ENCODE data around the gene DYNLRB1.

Gene DYNLRB1

GRCh38 chr20:34569598-34569997 lies 53.4 kb downstream of the DYNLRB1 start:
- no peak for TF ChIP-seq CTCF (IDR thresholded peaks at IDR 0.05)

GRCh38 chr20:34570859-34571306 lies 54.7 kb downstream of the DYNLRB1 start:
- no peak for TF ChIP-seq CTCF (IDR thresholded peaks at IDR 0.05)

- no peak for TF ChIP-seq CTCF (IDR thresholded peaks at IDR 0.05)
Observed at GRCh38 chr20:34571753-34572152, 55.5 kb downstream of the DYNLRB1 start.

GRCh38 chr20:34573541-34574300 lies 57.5 kb downstream of the DYNLRB1 start:
- no peak for TF ChIP-seq CTCF (IDR thresholded peaks at IDR 0.05)

- TF ChIP-seq CTCF (IDR thresholded peaks at IDR 0.05) = no peak
Observed at GRCh38 chr20:34574426-34574825, 58.2 kb downstream of the DYNLRB1 start.

- no peak for TF ChIP-seq CTCF (IDR thresholded peaks at IDR 0.05)
Observed at GRCh38 chr20:34574861-34575260, 58.6 kb downstream of the DYNLRB1 start.

GRCh38 chr20:34575271-34575670 lies 59.0 kb downstream of the DYNLRB1 start:
- TF ChIP-seq CTCF (IDR thresholded peaks at IDR 0.05) = no peak

- TF ChIP-seq CTCF (IDR thresholded peaks at IDR 0.05) = no peak
Observed at GRCh38 chr20:34575756-34576155, 59.5 kb downstream of the DYNLRB1 start.
